CD4-positive, alpha-beta T cell treated with Interferon gamma for 1 hour (primary cell): ENCODE data around the gene LDB2.

Experiments
- DNase-seq: peaks from one replicate; pipeline ENCODE4 v3.0.0-alpha.2; 2020

The LDB2 gene

GRCh38 chr4:16462656-16463055 lies 435.8 kb downstream of the LDB2 start:
- DNase-seq = no peak

- no peak for DNase-seq
These were observed 437.1 kb downstream of the LDB2 start for GRCh38 chr4:16461362-16461761.

- DNase-seq = no peak
These were observed 440.5 kb downstream of the LDB2 start for GRCh38 chr4:16457944-16458343.
